ENCODE results near the gene RHO. TPM values are rescaled to one million over a fixed set of nuclear protein-coding genes. Genes with fewer than 3 reads are reported as not detected.

Gene RHO
- total RNA-seq, 1 experiment from 2014 or later, result not detected

GRCh38 chr3:129565902-129566301, 37.5 kb downstream of the RHO start:
- in situ Hi-C loops (cut with HindIII; ENCODE audit: low pct_unique_long_range_greater_than_20kb, low sequenced_read_pairs), result no loop called here
- no peak for DNase-seq (ENCODE audit: low read depth)

- no peak for DNase-seq (ENCODE audit: low read depth)
- in situ Hi-C loops (cut with HindIII; ENCODE audit: low pct_unique_long_range_greater_than_20kb, low sequenced_read_pairs), result no loop called here
Measured at GRCh38 chr3:129567176-129567705, 38.8 kb downstream of the RHO start.

- in situ Hi-C loops (cut with HindIII; ENCODE audit: low pct_unique_long_range_greater_than_20kb, low sequenced_read_pairs), result no loop called here
- DNase-seq (ENCODE audit: low read depth), result no peak
Measured at GRCh38 chr3:129567939-129568338, 39.5 kb downstream of the RHO start.

GRCh38 chr3:129569856-129570255, 41.4 kb downstream of the RHO start:
- in situ Hi-C loops (cut with HindIII; ENCODE audit: low pct_unique_long_range_greater_than_20kb, low sequenced_read_pairs), result no loop called here
- DNase-seq (ENCODE audit: low read depth), result no peak

GRCh38 chr3:129571605-129572547, 43.4 kb downstream of the RHO start:
- no peak for DNase-seq (ENCODE audit: low read depth)
- in situ Hi-C loops (cut with HindIII; ENCODE audit: low pct_unique_long_range_greater_than_20kb, low sequenced_read_pairs), result no loop called here

- no peak for DNase-seq (ENCODE audit: low read depth)
- in situ Hi-C loops (cut with HindIII; ENCODE audit: low pct_unique_long_range_greater_than_20kb, low sequenced_read_pairs), result no loop called here
Measured at GRCh38 chr3:129572603-129573002, 44.2 kb downstream of the RHO start.

- in situ Hi-C loops (cut with HindIII; ENCODE audit: low pct_unique_long_range_greater_than_20kb, low sequenced_read_pairs), result no loop called here
- DNase-seq (ENCODE audit: low read depth), result no peak
Measured at GRCh38 chr3:129573493-129573892, 45.1 kb downstream of the RHO start.

GRCh38 chr3:129574206-129574605, 45.8 kb downstream of the RHO start:
- no peak for DNase-seq (ENCODE audit: low read depth)
- in situ Hi-C loops (cut with HindIII; ENCODE audit: low pct_unique_long_range_greater_than_20kb, low sequenced_read_pairs), result no loop called here

- DNase-seq (ENCODE audit: low read depth), result no peak
- in situ Hi-C loops (cut with HindIII; ENCODE audit: low pct_unique_long_range_greater_than_20kb, low sequenced_read_pairs), result no loop called here
Measured at GRCh38 chr3:129575233-129575996, 47.0 kb downstream of the RHO start.

GRCh38 chr3:129575997-129576384, 47.6 kb downstream of the RHO start:
- no peak for DNase-seq (ENCODE audit: low read depth)
- in situ Hi-C loops (cut with HindIII; ENCODE audit: low pct_unique_long_range_greater_than_20kb, low sequenced_read_pairs), result no loop called here

GRCh38 chr3:129576514-129577352, 48.3 kb downstream of the RHO start:
- in situ Hi-C loops (cut with HindIII; ENCODE audit: low pct_unique_long_range_greater_than_20kb, low sequenced_read_pairs), result no loop called here
- DNase-seq (ENCODE audit: low read depth), result no peak

- in situ Hi-C loops (cut with HindIII; ENCODE audit: low pct_unique_long_range_greater_than_20kb, low sequenced_read_pairs), result no loop called here
Measured at GRCh38 chr3:129577366-129577765, 48.9 kb downstream of the RHO start.

GRCh38 chr3:129577925-129578786, 49.7 kb downstream of the RHO start:
- DNase-seq (ENCODE audit: low read depth), result no peak
- in situ Hi-C loops (cut with HindIII; ENCODE audit: low pct_unique_long_range_greater_than_20kb, low sequenced_read_pairs), result no loop called here

More at GRCh38 chr3:129577366-129577765, 48.9 kb downstream of the RHO start:
- no peak for DNase-seq (ENCODE audit: low read depth)

- in situ Hi-C loops (cut with HindIII; ENCODE audit: low pct_unique_long_range_greater_than_20kb, low sequenced_read_pairs), result no loop called here
- no peak for DNase-seq (ENCODE audit: low read depth)
Measured at GRCh38 chr3:129579991-129580390, 51.6 kb downstream of the RHO start.

GRCh38 chr3:129581623-129582022, 53.2 kb downstream of the RHO start:
- in situ Hi-C loops (cut with HindIII; ENCODE audit: low pct_unique_long_range_greater_than_20kb, low sequenced_read_pairs), result no loop called here
- DNase-seq (ENCODE audit: low read depth), result no peak

- DNase-seq (ENCODE audit: low read depth), result no peak
- in situ Hi-C loops (cut with HindIII; ENCODE audit: low pct_unique_long_range_greater_than_20kb, low sequenced_read_pairs), result no loop called here
Measured at GRCh38 chr3:129582799-129583198, 54.4 kb downstream of the RHO start.

GRCh38 chr3:129583289-129583688, 54.9 kb downstream of the RHO start:
- in situ Hi-C loops (cut with HindIII; ENCODE audit: low pct_unique_long_range_greater_than_20kb, low sequenced_read_pairs), result no loop called here
- no peak for DNase-seq (ENCODE audit: low read depth)

All from Caki2 (cell line).